GM19043 (cell line): ENCODE results near the gene KCNJ12.

Experiments
- ATAC-seq: cut with Tn5 transposase; IDR thresholded peaks from one replicate; pipeline ENCODE4 v1.9.1; 2021; ENCODE audit warnings: low read depth; ENCODE audit not compliant: unreplicated experiment

Gene KCNJ12

DNA sequence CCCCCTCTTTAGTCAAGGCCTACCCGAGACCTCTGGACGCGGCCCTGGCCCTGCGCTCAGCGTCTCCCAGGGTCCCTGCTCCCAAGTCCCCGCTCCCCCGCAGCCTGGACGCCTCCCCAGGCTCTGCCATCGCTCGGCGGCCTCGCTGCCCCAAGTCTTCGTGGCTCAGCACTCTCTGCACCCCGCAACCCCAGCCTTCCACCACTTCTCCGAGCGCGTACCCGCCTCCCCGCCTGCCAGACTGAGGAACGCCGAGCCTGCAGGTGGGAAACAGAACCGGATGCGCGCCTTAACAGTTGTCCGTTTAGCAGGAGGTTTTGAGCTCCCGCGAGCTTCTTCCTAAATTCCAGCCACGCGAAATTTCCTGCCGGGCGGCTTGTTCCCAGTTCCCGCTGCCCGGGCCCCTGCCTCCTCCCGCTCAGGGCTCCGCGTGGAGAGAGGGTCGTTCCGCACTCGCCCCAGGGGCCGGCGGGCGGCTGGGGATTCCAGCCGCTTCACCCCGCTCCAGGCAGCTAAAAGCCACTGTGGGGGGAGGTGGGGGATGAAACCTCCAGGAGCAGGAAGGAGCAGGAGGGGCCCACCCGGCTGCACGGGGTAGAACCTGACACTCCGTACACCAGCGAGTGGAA lies 87.7 kb downstream of the KCNJ12 start:
- ATAC-seq: no peak

- ATAC-seq: no peak
These were observed 88.5 kb downstream of the KCNJ12 start for GRCh38 chr17:21464611-21465021.

- no peak for ATAC-seq
These were observed 90.4 kb downstream of the KCNJ12 start for GRCh38 chr17:21466550-21466949.

DNA sequence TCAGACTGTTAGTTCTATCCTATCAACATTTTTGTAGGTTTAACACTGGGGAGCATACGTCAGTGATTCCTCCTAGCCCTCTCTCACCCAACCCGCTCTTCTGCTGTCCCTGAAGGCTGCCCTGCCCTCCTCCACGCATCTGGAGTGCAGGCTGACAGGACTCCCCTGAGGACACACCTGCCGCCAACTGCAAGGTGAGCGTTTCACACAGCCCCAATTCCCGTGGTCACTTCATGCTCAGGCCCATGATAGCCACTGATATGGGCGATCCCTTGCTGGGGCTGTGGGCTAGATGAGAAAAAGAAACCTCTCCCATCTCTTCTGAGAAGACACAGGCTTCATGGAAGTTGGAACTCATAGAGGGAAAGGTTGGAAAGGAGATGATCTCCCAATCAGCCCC lies 91.0 kb downstream of the KCNJ12 start:
- no peak for ATAC-seq

DNA sequence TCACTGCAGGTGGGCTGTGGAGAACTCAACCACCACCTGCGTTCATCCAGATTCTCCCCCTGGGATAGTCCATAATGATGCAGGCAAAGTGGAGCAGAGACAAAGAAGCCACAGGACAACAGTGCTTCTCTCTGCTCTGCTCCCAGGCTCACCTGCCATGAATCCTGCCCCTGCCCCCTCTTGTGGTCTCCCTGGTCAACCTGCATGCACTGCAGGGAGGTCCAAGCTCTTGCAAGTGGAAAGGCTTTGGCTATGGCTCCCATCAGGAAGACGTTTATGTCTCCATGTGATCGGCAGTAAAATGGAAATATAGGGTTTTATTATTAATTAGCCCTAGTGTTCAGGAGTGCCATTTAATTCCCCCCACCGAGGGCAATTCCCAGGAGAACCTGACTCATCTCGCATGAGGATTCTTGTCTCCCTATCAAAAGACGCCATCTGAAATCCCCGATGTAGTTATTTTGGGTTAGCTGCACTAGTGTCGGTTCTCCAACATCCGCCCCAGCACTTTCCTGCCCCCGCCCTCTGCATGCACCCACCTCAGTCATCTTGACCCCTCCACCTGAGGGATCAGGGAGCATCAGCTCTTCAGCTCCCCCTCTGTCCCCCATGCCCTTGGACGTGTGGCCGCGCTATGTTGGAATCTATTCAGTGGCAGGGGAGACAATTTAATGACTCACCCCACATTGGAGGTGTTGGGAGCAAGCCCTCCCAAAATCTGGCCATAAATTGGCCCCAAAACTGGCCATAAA lies 91.8 kb downstream of the KCNJ12 start:
- ATAC-seq: no peak
